ENCODE measurements around the gene NPHP4.

DNA sequence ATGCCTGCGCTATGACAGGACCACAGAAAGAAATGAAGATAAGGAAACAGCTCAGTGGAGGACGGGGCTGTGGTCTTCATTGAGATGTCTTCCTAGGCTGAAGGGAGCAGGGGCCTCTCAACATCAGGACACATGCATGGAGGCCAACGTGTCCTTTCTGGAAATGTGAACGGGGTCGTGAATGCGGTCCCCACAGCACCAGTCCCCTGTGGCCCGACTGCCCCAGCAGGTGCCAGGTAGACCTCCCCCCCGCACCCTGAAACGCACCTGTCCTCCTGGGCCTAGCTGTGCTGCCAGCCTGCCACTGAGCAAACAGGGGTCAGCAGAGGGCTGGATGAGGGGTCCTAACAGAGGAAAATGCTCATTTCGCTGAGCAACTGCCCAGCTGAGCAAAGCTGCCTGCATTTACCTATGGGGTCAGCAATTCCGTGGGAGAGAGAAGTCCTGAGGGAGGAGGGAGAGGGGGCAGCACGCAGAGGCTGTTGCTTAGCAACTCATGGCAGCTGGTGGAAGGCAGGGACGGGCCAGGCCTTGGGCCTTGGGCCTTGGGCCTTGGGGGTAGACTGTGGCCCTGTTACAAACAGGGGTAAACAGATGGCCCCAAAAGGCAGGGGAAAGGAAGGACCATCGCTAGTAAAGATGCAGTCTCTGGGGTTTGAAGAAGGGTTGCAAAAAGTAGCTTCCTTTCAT, 77.4 kb downstream of the NPHP4 start:
- TF ChIP-seq EZH2 (IDR thresholded peaks at IDR 0.05; ENCODE audit: borderline replicate concordance, control insufficient read depth, low read depth, low read length) (no peak), NR2C2 (IDR thresholded peaks at IDR 0.05; ENCODE audit: borderline replicate concordance, control insufficient read depth, insufficient read length, low read depth) (no peak), HDAC6 (IDR thresholded peaks at IDR 0.05; ENCODE audit: unreplicated experiment) (no peak), POLR2A (IDR thresholded peaks at IDR 0.05; ENCODE audit: low read depth, low read length) (no peak), EGR1 (IDR thresholded peaks at IDR 0.05; ENCODE audit: borderline replicate concordance in 1 of 2, low read depth in 2 of 2, low read length in 2 of 2) (no peak)

Data from GM12878 (cell line).